H1 (cell line): Measurements from ENCODE around the gene CAMK2B. TPM values are rescaled to one million over a fixed set of nuclear protein-coding genes. Genes with fewer than 3 reads are reported as not detected.

Experiments used
- CTCF ChIA-PET: fragments of 300-600 bp; sonication (Branson Sonifier 250); formaldehyde crosslinking; loops from one replicate; lab custom pipeline; 2021; ENCODE audit not compliant: partially characterized antibody; lab: Charles Lee
- POLR2A ChIA-PET: fragments of 300-600 bp; sonication (Branson Sonifier 250); formaldehyde crosslinking; loops from one replicate; lab custom pipeline; 2021; ENCODE audit warnings: inconsistent platforms; ENCODE audit not compliant: partially characterized antibody; lab: Charles Lee
- DNase-seq, 2 experiments: peaks; one replicate each; pipeline versions ENCODE4 v3.0.0 to v3.0.0-alpha.2; 2010 to 2022; ENCODE audit warnings: low spot score in 2 of 2, low read depth in 1 of 2, mixed read lengths in 1 of 2
- FAIRE-seq: peaks from 2 replicates; lab custom pipeline; 2011; peaks lifted over from hg19 to GRCh38; lab: Jason Lieb, UNC
- H2AFZ ChIP-seq: 2 replicates; pipeline ENCODE4 v1.8.1; 2012; ENCODE audit warnings: low read length, inconsistent platforms
- H2AK5ac ChIP-seq: 2 replicates; pipeline ENCODE4 v1.6.1; 2013; ENCODE audit warnings: low read depth, low read length
- H2BK120ac ChIP-seq: replicated peaks from 2 replicates; pipeline ENCODE3; 2013; ENCODE audit warnings: low read depth, low read length, inconsistent platforms
- H2BK12ac ChIP-seq: 2 replicates; pipeline ENCODE4 v1.6.1; 2013; ENCODE audit warnings: low read depth, low read length
- H2BK15ac ChIP-seq: 2 replicates; pipeline ENCODE4 v1.6.1; 2013; ENCODE audit warnings: low read length
- H2BK20ac ChIP-seq: 2 replicates; pipeline ENCODE4 v1.6.1; 2013; ENCODE audit warnings: low read length
- H2BK5ac ChIP-seq: 2 replicates; pipeline ENCODE4 v1.6.1; 2013; ENCODE audit warnings: low read depth, low read length
- H3K14ac ChIP-seq: 2 replicates; pipeline ENCODE4 v1.6.1; 2013; ENCODE audit warnings: inconsistent platforms; ENCODE audit not compliant: insufficient read length
- H3K18ac ChIP-seq: 2 replicates; pipeline ENCODE4 v1.6.1; 2013; ENCODE audit warnings: low read length; ENCODE audit errors: extremely low read depth
- H3K23ac ChIP-seq: 2 replicates; pipeline ENCODE4 v1.6.1; 2013; ENCODE audit warnings: inconsistent platforms; ENCODE audit not compliant: insufficient read length
- H3K23me2 ChIP-seq: 2 replicates; pipeline ENCODE4 v1.6.1; 2013; ENCODE audit warnings: low read depth, low read length
- H3K27ac ChIP-seq: 2 replicates; pipeline ENCODE4 v1.6.1; 2011; ENCODE audit warnings: low read depth, low read length, inconsistent platforms
- H3K27me3 ChIP-seq, 4 experiments: replicated peaks in 1 of 4; 1 replicate in 1 of 4; 2 replicates in 3 of 4; pipeline versions ENCODE4 v1.6.1 to v1.8.1; 2011 to 2013; ENCODE audit warnings: low read length in 3 of 4, mild to moderate bottlenecking in 3 of 4, inconsistent platforms in 2 of 4, mixed read lengths in 2 of 4, moderate library complexity in 1 of 4; ENCODE audit not compliant: control insufficient read depth in 3 of 4, insufficient read depth in 3 of 4; ENCODE audit errors: extremely low read depth in 1 of 4
- H3K36me3 ChIP-seq, 4 experiments: 2 replicates each; pipeline versions ENCODE4 v1.6.1 to v1.8.1; 2011 to 2013; ENCODE audit warnings: mild to moderate bottlenecking in 4 of 4, low read length in 3 of 4, moderate library complexity in 2 of 4, control low read depth in 1 of 4, inconsistent platforms in 1 of 4; ENCODE audit not compliant: insufficient read depth in 4 of 4, control insufficient read depth in 2 of 4
- H3K4ac ChIP-seq: replicated peaks from 2 replicates; pipeline ENCODE3; 2013; ENCODE audit warnings: low read length, low read depth, mixed read lengths, inconsistent platforms; ENCODE audit not compliant: insufficient read length
- H3K4me1 ChIP-seq, 4 experiments: replicated peaks in 1 of 4; 1 replicate in 1 of 4; 2 replicates in 3 of 4; pipeline versions ENCODE4 v1.6.1 to v1.8.1; 2011 to 2013; ENCODE audit warnings: low read length in 3 of 4, inconsistent platforms in 2 of 4, mixed read lengths in 1 of 4; ENCODE audit not compliant: insufficient read depth in 4 of 4, control insufficient read depth in 3 of 4
- H3K4me2 ChIP-seq, 2 experiments: 2 replicates each; pipeline versions ENCODE4 v1.6.1 to v1.8.1; 2011 to 2013; ENCODE audit warnings: low read depth in 2 of 2, low read length in 2 of 2, control low read depth in 1 of 2, inconsistent platforms in 1 of 2, mild to moderate bottlenecking in 1 of 2; ENCODE audit not compliant: insufficient read depth in 1 of 2
- H3K4me3 ChIP-seq, 4 experiments: fragments of 200-600, 300-600 bp in 1 of 4; sonication (generic), shearing (Covaris generic), sonication (Bioruptor Twin) in 1 of 4; 2 replicates each; pipeline versions ENCODE4 v1.5.1 to v1.8.1; 2011 to 2016; ENCODE audit warnings: low read length in 4 of 4, low read depth in 3 of 4, control low read depth in 2 of 4, inconsistent platforms in 2 of 4, mild to moderate bottlenecking in 2 of 4, mixed read lengths in 1 of 4, moderate library complexity in 1 of 4; ENCODE audit not compliant: insufficient read depth in 2 of 4; ENCODE audit errors: extremely low read depth in 1 of 4
- H3K56ac ChIP-seq: replicated peaks from 2 replicates; pipeline ENCODE3; 2013; ENCODE audit warnings: low read depth, mild to moderate bottlenecking, mixed read lengths, low read length, inconsistent platforms; ENCODE audit not compliant: insufficient read length
- H3K79me1 ChIP-seq: 2 replicates; pipeline ENCODE4 v1.6.1; 2013; ENCODE audit warnings: low read depth, low read length, control low read depth
- H3K79me2 ChIP-seq, 2 experiments: 2 replicates each; pipeline versions ENCODE4 v1.6.1 to v1.8.1; 2012 to 2013; ENCODE audit warnings: low read length in 2 of 2, mild to moderate bottlenecking in 2 of 2, inconsistent platforms in 1 of 2; ENCODE audit not compliant: insufficient read depth in 2 of 2, control insufficient read depth in 1 of 2
- H3K9ac ChIP-seq, 4 experiments: replicated peaks in 1 of 4; 1 replicate in 1 of 4; 2 replicates in 3 of 4; pipeline versions ENCODE4 v1.6.1 to v1.8.1; 2011 to 2013; ENCODE audit warnings: low read depth in 3 of 4, low read length in 3 of 4, control low read depth in 2 of 4, mild to moderate bottlenecking in 2 of 4, moderate library complexity in 2 of 4, inconsistent platforms in 1 of 4; ENCODE audit errors: extremely low read depth in 1 of 4
- H3K9me3 ChIP-seq, 2 experiments: 2 replicates each; pipeline versions ENCODE4 v1.6.1 to v1.8.1; 2012 to 2013; ENCODE audit warnings: mild to moderate bottlenecking in 2 of 2, moderate library complexity in 2 of 2, control low read depth in 1 of 2, inconsistent platforms in 1 of 2, low read depth in 1 of 2, low read length in 1 of 2, mixed read lengths in 1 of 2; ENCODE audit not compliant: insufficient read depth in 2 of 2
- H4K20me1 ChIP-seq, 2 experiments: replicated peaks in 1 of 2; 2 replicates each; pipeline versions ENCODE3 to v1.8.1; 2011 to 2013; ENCODE audit warnings: inconsistent platforms in 2 of 2, low read length in 2 of 2, mild to moderate bottlenecking in 1 of 2; ENCODE audit not compliant: insufficient read depth in 2 of 2, control insufficient read depth in 1 of 2
- H4K5ac ChIP-seq: 2 replicates; pipeline ENCODE4 v1.6.1; 2013; ENCODE audit warnings: low read length, low read depth, mixed read lengths, inconsistent platforms; ENCODE audit not compliant: insufficient read length
- H4K8ac ChIP-seq: 2 replicates; pipeline ENCODE4 v1.8.0; 2013; ENCODE audit warnings: mild to moderate bottlenecking, moderate library complexity, low read length, inconsistent platforms; ENCODE audit not compliant: insufficient read depth; ENCODE audit errors: extremely low read depth
- H4K91ac ChIP-seq: replicated peaks from 2 replicates; pipeline ENCODE3; 2013; ENCODE audit warnings: low read length, mixed read lengths, inconsistent platforms; ENCODE audit not compliant: insufficient read length
- ASH2L ChIP-seq: fragments of 200-600, 300-600 bp; sonication (generic); IDR thresholded peaks from one replicate; pipeline ENCODE4 v1.7.1; 2017; ENCODE audit warnings: low read length
- ATF2 ChIP-seq: IDR thresholded peaks from 2 replicates; pipeline ENCODE4 v1.6.1; 2012; ENCODE audit warnings: low read length, inconsistent platforms
- CEBPB ChIP-seq: IDR thresholded peaks from 2 replicates; pipeline ENCODE4 v1.6.1; 2012; ENCODE audit warnings: low read depth, low read length
- FOSL1 ChIP-seq: IDR thresholded peaks from 2 replicates; pipeline ENCODE4 v1.6.1; 2011; ENCODE audit warnings: mild to moderate bottlenecking, low read depth, low read length, moderate library complexity; ENCODE audit not compliant: insufficient read depth
- GABPA ChIP-seq: IDR thresholded peaks from 2 replicates; pipeline ENCODE4 v1.6.1; 2011; ENCODE audit warnings: mild to moderate bottlenecking, low read length, moderate library complexity, borderline replicate concordance; ENCODE audit not compliant: insufficient read depth
- KDM4A ChIP-seq: IDR thresholded peaks from one replicate; pipeline ENCODE4 v1.7.1; 2012; ENCODE audit warnings: low read depth, mild to moderate bottlenecking, moderate library complexity, low read length, inconsistent platforms; ENCODE audit not compliant: severe bottlenecking
- RBBP5 ChIP-seq: IDR thresholded peaks from 2 replicates; pipeline ENCODE4 v1.7.1; 2012; ENCODE audit warnings: low read depth, mild to moderate bottlenecking, inconsistent platforms, low read length, moderate library complexity, borderline replicate concordance
- WGBS, 2 experiments: shearing (Covaris generic) in 1 of 2; methylation state at CpG; one replicate each; pipeline versions ENCODE4 v1.1.6 to v1.1.7; 2013 to 2015; ENCODE audit warnings: low lambda C conversion rate in 2 of 2, mixed read lengths in 2 of 2, inconsistent platforms in 1 of 2, low coverage in 1 of 2, missing lambda C conversion rate in 1 of 2; ENCODE audit not compliant: insufficient replicate concordance in 2 of 2, insufficient coverage in 1 of 2, insufficient read length in 1 of 2; ENCODE audit errors: extremely low coverage in 1 of 2, missing lambda C conversion rate in 1 of 2; 5-methylcytosine and 5-hydroxymethylcytosine counted together
- polyA plus RNA-seq, 7 experiments: library from polyadenylated mRNA; depleted of rRNA in 3 of 7; stranded (reverse) in 5 of 7; unstranded in 2 of 7; fragments of >200 nt in 5 of 7; fragments of 200-250 nt in 2 of 7; gene quantifications; 1 replicate in 5 of 7; 2 replicates in 1 of 7; 4 replicates in 1 of 7; pipeline versions ENCODE4 v1.2.1 to v1.2.3, GENCODE V29; 2011 to 2013; ENCODE audit warnings: missing spikeins in 2 of 7, mixed read lengths in 2 of 7
- total RNA-seq: library from RNA; stranded (reverse); fragmentation: NEBNext Ultra II Directional; extraction: Animal tissue kit (Norgen Biotek cat#: 25700); gene quantifications from 2 replicates; pipeline ENCODE4 v1.2.1, GENCODE V29; 2021

CAMK2B gene
- total and polyA plus RNA-seq, 2 of the 8 experiments (the other 6 are each of a cell fraction or from before 2014, with no cell fraction given): 0.05 to 0.15 TPM

- no peak overlapping the region for H3K4me3 ChIP-seq
- no peak overlapping the region for H3K27ac ChIP-seq
- H2BK15ac ChIP-seq: no peak overlapping the region
- H4K5ac ChIP-seq: no peak overlapping the region
- H3K9ac ChIP-seq: no peak overlapping the region; a peak in 1 of 7 replicates
- no peaks in the 10 kb centered on the region for H3K79me1 ChIP-seq
- no peaks in the 10 kb centered on the region for H3K4me1 ChIP-seq
- CTCF ChIA-PET: interaction anchor here (0.8 to 1.7 kb wide), 6 partner anchors 13 to 113 kb away, joined by 3 to 9 read pairs (median 4); no protein-coding TSS in a partner anchor
- H2BK12ac ChIP-seq: no peak overlapping the region
- H4K20me1 ChIP-seq: peaks cover 0 to 7% of the 10 kb centered on the region in 2 experiments
- H2BK20ac ChIP-seq: no peak overlapping the region
- WGBS, 2 experiments: 84% methylated on average over 9 of the region's 12 CpGs; no CpG with 5 or more reads in 1 of the 2 experiments
- peaks cover 2% of the 10 kb centered on the region; the same call in 1 of the 2 replicates for H3K23me2 ChIP-seq
- H4K8ac ChIP-seq: no peak overlapping the region
- no peak overlapping the region for H2BK5ac ChIP-seq
- no peaks in the 10 kb centered on the region for H3K79me2 ChIP-seq
- H4K91ac ChIP-seq: peak overlapping the region; percentile 10
- POLR2A ChIA-PET: interaction anchor here (1.4 kb wide), 1 partner anchor 11 kb away, joined by 3 read pairs; no protein-coding TSS in a partner anchor
- no peak for FAIRE-seq
- no peak overlapping the region for H2AK5ac ChIP-seq
- H3K23ac ChIP-seq: no peak overlapping the region
- no peak for DNase-seq
- no peak overlapping the region for H2AFZ ChIP-seq
- peaks cover 0 to 2% (median 0%) of the 10 kb centered on the region in 4 experiments; a peak in 4 of 7 replicates for H3K27me3 ChIP-seq
- no peaks in the 10 kb centered on the region for H3K9me3 ChIP-seq
- no peak overlapping the region for H2BK120ac ChIP-seq
- H3K14ac ChIP-seq: no peak overlapping the region
- H3K56ac ChIP-seq: no peak overlapping the region
- no peak overlapping the region for H3K18ac ChIP-seq
- no peak overlapping the region for H3K4me2 ChIP-seq
- H3K4ac ChIP-seq: no peak overlapping the region
- no peaks in the 10 kb centered on the region for H3K36me3 ChIP-seq
- TF ChIP-seq ATF2: no peak
- no peak for TF ChIP-seq FOSL1
- no peak for TF ChIP-seq KDM4A
- TF ChIP-seq RBBP5: no peak
- no peak for TF ChIP-seq GABPA
- no peak for TF ChIP-seq ASH2L
- no peak for TF ChIP-seq CEBPB
These were observed 48.8 kb upstream of the CAMK2B start for GRCh38 chr7:44374007-44374763.
